Epidermal melanocyte (primary cell): ENCODE data around the gene NR2F1-AS1.
"Not testable (repeated sequence)": the region's sequence is repeated elsewhere in the genome, so short reads cannot be mapped to it uniquely, and the experiment has no call there.

ENCODE experiments used
- DNase-seq: peaks from one replicate; pipeline ENCODE4 v3.0.0; 2011; ENCODE audit warnings: low spot score; ENCODE audit not compliant: insufficient read length

NR2F1-AS1 gene

DNA sequence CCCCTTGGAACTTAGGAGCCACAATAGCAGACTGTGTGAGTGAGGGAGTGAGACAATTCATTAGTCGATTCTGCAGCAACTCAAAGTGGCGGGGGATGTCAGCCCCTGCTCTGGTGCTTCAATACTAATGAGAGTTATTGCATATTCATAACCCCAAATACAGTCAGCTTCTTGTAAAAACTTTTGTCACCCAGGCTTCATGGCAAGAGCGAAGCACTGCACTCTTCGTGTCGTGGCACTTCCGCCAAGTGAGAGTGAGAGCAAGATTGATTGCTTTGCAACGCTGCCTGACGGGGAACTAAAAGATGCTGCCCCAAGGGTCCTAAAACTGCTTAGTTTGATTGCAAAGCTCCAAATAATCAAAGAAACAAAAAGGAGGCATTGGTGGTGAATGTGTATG lies 150.9 kb downstream of the NR2F1-AS1 start:
- no peak for DNase-seq

DNA sequence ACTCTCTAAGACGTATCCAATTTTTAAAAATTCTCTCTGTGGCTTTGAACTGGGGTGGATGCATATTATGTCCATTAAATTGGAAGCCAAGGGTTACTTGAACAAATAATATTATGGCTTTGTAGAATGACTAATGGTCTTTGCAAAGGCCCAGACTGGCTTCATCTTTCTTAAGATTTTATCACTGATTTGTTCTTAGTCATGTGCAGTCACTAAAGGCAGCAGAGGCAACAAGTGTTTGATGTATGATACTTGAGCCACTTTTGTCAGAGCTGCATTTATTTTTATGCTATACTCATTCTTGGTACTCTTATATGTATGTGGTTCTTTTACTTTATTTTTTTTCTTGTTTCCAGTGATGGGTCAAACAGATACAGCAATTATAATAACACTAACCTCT lies 152.2 kb downstream of the NR2F1-AS1 start:
- DNase-seq: no peak

DNA sequence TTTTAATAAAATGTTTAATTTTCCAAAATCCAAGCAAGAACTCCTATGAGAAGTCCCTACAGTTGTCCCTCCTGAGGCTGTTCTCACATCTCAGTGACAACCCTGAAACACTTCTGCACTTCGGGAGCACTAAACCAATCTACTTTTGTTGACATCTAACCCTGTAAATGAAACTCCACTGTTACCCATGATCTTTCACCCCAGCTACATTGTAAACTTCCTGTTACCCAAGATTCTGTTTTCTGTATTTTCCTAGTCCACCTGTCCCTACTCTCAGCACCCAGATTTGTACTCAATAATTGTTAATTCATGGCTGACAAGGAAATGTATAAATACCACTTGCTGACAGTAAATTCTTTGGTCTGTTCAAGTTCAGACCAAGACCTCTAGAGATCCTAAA lies 153.7 kb downstream of the NR2F1-AS1 start:
- DNase-seq: no peak

DNA sequence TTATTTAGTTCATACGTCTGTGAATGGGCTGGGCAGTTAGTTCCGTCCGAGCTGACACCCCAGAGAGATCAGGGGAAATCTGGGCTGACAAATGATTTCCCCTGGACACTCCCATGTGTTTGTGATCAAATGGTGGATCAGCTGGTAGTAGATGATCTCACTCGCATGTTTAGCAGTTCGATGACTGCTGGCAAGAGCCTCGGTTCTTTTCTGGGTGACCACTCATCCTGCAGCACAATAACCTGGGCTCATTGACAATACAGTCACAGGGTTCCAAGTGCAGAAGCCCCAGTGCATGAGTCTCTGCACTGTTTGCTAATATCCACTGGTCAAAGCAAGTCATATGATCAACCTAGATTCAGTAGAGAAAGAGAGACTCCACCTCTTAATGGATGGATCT lies 155.9 kb downstream of the NR2F1-AS1 start:
- DNase-seq: no peak

DNA sequence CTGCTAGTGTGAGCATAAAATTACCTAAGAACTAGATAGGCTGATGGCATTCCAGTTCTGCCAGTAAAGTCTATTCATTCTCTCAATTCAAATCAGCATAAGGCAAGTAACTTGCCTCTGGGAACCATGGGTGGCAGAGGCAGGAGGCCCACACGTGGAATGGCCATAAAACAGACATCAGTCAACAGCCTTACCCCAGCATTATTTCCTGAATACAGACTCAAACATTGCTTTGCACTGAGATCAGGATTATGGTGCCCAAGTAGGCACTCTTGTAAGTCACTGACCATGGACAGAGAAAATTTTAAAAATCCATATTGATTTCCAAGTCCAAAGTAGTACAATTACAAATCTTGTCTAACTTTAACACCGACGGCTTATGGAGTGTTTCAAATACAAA lies 157.7 kb downstream of the NR2F1-AS1 start:
- no peak for DNase-seq

DNA sequence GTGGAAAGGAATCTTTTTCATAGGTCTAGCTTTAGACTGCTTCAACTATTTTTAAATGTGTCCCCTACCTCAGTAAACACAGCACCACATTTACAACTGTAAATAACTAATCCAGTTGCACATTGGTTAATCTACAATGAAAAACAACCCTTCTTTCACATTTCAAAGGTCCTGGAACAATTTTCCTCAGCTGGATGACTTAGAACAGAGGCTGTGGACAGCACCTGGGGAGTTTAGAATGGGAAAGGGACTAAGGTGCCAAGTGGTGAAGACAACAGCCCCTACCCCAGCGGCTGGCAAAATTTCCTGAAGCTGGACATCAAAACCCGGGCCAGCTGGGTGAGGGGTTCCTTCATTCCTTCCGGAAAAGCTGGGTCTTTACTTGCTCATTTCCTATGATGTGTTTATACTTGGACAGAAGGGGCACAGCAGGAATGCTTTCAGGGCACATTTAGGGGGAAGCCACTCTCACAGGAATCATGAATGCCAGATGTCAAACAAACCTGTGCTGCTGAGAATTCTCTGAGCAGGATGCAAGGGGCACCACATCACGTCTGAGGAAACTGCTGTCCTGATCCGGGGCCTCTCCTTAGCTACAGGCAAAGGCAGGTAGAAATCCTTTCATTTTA lies 158.3 kb downstream of the NR2F1-AS1 start:
- no peak for DNase-seq

DNA sequence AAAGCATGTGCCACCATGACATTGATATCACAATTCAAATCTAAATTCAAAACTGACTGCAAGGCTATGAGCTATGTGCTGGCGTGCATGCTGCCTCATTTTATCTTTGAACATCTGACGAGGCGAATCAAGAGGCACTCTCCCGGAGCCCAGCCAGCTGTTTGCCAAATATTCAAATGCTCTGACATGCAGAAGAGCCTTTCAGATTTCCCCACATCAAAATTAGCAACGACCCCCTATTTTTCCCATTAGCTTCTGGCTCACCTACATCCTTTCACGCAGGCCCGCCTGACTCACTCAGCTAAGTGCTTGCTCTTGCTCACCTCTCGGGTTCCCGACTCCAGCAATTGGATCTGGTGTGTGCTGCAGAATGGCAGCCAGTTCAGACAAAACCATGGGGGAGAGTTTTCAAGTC lies 159.0 kb downstream of the NR2F1-AS1 start:
- DNase-seq: no peak

DNA sequence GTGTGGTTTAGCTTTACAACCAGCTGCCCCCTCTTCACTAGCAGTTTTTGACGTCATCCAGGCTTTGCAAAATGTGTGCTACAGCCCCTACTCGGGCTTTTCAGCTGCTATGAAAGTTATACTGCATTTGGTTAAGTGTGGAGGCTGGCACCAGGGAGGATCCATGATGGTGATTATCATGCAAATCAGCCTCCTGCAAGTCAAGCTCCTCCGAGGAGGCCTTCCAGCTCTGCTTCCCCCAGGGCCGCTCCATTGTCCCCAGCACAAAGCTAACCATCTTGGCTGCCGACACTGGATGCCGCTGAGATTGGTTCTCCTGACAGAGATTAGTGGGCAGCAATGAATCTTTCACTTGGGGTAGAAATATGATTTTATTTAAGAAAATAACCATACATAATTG lies 159.6 kb downstream of the NR2F1-AS1 start:
- DNase-seq: no peak

DNA sequence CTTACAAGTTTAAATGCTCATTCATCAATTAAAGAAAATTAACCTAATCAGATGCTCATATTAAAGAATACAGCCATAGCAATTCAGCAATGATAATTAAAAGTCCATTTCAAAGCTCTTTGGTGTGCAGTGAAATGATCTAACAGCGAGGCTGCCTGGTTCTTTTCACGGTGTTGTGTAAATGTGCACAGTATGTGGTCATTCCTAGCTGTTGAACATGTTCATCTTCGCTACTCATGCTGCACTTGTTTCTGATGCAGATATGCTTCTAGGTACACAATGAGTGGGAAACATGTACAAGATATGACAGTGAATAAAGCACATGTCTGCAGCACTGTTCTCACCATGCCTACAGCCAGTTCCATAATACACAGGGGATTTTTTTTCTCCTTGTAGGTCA lies 163.5 kb downstream of the NR2F1-AS1 start:
- no peak for DNase-seq

DNA sequence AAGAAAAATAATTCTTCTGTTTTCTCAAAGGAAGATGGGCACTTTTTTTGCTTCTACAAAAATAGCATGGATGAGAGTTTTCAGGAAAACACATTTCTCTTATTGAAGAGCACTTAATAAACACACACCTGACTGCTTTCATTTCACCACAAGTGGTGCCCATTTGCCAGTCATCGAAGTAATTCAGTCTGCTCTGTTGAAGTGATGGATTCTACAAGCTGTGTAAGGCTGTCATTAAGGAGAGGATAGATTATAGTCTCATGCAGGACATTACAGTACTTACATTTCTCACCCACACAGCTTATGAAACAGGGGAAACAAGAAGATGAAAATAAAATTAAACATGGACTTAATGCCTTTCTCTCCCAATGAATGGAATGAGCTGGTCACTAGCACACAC lies 165.2 kb downstream of the NR2F1-AS1 start:
- DNase-seq: no peak

DNA sequence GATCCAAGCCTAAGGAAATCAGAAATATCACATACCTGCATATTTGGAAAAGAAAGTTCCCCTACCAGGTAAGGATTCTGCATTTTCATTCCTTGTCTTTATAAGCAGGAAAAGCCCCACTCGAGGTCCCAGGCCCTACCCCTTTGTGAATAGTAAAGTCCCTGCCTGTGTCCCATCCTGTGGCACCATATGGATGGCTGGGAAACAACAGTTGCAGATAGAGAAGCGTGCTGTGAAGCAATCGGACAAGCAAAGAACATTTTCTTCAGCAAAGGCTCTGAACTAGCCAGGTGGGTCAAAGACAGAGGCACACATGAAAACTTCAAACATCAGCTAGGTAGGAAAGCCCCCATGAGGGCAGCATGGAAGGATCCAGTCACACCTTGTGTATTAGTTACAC lies 169.3 kb downstream of the NR2F1-AS1 start:
- no peak for DNase-seq

DNA sequence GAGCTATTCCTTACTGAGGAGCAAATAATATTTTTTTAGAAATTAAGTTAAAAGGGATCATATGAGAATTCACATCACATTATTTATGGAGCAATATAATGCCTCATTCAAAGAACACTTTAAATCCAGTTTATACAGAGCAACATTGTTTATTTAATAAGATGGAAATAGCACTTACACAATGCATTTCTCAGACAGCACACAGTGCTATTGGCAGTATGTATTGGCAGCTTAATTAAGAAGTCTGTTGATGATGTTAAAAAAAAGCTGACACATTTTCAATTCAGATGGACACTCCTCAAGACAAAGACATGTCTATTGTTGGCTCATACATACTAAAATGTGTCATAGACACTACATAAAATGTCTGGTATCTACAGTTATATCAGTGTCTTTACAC lies 171.3 kb downstream of the NR2F1-AS1 start:
- DNase-seq: no peak

DNA sequence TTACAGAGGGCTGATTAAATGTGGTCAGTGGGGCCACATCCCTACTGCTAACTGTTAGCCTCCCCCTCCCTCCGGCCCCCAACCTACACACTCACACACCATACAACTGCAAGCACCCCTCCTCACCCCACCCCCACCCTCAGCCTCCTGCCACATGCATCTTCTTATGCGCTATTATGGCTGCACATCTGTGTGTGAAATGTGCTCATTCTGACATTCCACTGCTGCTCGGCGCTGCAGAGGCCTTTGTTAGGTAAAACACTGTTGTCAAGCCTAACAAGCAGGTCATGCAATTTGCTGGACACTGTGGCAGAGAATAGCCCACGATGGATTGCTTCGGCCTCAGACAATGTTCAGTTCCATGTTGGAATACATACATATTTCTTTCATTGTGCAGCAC lies 173.6 kb downstream of the NR2F1-AS1 start:
- no peak for DNase-seq

DNA sequence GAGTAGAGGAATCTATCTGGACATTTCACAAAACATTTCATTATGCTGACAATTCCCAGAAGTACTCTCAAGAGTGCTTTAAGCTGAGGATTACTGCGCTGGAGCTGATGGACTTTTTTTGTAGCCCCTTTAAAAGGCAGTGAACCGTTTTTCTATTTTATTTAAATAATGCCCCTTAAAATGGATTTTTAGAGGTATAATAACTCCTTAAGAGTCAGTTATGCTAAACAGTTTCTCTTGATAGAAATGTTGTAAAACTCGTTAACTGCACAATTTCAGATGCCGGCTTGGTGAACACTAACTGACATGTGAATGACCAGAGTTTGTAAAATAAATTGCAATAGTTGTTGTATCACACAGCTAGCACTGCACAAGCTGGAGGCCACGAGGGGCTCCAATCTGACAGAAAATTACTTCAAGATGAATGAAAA lies 174.0 kb downstream of the NR2F1-AS1 start:
- DNase-seq: no peak

DNA sequence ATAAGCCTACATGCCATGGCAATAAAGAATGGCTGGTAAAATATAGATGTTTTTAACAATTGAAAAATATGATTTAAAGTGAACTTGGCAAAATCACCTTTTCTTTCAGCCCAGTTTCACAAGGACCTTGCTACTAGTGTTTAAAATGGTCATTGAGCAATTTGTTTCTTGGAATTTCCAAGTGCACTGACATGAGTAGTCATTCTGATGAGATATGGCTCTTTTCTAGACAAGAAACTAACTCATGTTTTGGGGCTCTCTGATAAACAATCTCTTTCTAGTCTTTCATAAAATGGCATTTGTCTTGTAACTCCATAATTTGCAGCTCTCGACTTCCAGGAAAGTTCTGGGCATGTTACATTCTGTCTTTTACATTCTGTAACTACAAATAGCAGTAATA lies 176.8 kb downstream of the NR2F1-AS1 start:
- no peak for DNase-seq

DNA sequence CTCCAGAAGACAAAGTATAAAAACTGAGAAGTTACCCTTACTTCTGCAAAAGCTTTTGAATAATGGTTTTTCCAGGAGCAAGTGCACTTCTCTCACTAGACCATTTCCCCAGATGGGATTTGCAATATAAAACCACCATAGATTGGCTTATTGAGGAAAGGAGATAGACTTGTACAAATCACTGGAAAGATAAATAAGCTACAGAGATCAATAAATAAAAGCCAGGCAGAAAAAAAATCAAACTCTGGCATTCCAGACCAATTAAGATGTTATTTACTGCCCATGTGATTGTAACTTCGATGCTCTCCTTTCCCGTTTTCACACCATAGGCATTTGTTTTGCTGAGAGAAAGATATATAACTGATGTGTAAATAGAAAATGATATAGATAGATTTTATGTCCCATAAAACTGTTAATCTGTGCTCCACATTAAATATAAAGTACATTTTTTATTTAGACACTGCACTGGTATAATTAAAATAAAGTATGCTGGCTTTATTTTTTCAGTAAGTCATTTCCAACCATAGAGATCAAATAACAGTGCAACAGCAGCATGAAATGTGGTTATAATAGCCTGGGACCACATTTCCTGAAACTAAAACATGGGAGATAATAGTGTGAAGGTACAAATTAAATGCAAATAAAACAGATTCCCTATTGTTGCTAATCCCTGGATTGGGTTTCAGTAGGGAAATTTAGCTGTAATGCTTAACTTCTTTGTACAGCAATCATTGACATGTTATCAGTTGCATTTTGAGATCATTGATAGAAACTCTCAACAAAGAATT lies 177.7 kb downstream of the NR2F1-AS1 start:
- DNase-seq: no peak

DNA sequence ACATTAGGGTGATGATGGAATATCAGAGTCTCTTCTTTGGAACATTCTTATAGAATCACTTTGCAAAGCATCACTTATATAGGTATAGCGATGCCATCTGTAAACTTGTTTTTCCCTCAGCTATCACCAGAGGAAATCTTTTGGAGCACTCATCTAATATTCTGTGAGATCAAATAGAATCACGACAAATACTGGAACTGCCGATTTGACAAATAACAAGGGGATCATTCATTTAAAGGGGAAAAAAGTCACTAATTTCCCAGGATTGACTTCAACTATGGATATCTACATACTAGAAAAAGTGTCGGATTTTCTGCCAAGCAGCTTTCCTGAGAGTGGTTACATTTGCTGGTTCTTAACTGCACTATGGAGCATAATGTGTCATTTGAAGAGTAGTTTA lies 178.6 kb downstream of the NR2F1-AS1 start:
- no peak for DNase-seq

DNA sequence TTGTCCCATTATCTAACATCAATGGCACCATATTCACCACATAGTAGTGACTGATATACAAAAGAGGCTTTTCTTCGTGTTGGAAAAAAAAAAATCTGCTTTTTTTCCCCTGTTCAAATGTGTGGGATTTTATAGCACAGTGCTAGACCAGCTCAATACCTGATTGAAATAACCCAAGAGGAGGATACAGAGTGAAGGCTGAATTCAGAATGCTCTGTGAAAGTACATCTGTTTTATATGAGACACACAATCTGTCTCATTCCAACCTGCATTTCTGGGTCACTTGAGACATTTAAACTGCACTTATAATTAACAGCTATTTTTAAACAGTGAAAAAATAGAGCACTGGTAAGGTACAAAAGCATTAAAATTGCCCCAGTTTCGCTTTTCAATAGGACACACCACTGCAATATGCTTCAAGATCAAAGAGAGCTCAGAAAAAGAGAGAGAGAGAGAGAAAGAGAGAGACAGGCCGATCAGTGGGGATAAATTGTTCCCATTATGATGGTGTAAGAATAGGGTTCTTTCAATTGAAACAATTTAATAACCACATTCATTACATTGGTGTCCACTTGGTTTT lies 179.3 kb downstream of the NR2F1-AS1 start:
- no peak for DNase-seq

DNA sequence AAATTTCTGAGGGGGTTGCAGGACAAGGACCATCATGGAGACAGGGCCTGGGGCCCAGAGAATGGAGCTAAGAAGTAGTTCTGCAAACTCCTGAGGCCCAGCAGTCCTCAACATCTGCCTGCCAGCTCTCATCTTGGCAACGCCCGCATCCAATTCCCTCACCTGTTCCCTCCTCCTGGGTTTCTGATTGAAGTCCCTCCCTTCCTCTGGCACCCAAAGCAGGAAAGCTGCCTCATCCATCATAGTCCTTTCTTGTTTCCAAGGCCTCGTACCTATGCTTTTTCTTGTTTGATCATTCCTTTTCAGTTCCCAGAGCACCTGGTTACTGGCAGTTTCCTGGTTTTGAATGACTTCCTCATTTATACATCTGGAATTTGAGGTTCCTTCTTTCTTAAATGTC lies 181.3 kb downstream of the NR2F1-AS1 start:
- no peak for DNase-seq

DNA sequence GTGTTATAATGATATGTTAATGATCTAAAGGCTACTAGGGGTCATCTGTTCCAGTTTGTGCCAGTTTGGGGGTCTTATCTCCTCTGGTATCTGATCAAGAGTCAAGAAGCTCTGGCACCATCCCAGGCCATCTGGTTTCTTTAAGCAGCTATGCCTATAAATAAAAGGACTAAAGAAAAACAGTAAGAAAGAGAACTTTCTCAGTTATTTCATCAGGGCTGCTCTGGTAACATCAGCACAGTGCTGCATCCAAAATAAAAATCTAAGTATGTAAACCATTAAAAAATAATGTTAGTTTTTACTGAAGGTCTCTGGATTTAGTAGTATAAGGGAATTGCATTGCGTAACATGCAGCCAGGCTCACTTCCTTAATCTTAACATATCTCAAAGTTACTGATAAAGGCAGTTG lies 185.0 kb downstream of the NR2F1-AS1 start:
- no peak for DNase-seq

DNA sequence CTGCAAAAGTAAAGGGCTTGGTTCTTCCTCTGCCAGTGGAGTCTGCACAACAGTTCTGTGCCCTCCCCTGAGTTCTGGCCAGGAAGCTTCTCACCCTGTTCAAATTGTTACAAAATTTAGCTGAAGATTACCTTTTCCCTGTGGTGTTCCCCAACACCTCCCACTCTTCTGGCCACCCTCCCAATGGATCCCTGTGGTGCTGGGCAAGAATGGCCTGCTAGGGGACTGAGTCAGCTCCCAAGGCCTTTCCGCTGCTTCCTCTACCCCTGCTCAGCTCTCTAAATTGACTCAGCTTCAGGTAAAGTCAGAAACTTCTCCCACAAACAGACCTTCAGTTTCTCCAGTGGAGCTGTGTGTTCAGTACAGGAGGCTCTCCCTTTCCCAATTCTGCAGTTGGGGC lies 186.0 kb downstream of the NR2F1-AS1 start:
- DNase-seq: no peak

DNA sequence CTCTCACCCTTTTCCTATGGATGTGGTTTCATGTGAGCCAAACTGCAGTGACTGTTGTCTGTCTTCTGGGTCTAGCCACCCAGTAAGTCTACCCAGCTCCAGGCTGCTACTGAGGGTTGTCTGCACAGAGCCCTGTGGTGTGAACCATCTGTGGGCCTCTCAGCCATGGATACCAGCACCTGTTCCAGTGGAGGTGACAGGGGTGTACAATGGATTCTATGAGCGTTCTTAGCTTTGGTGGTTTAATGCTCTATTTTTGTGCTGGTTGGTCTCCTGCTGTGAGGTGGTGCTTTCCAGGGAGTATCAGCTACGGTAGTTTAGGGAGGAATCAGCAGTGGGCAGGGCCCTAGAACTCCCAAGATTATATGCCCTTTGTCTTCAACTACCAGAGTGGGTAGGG lies 186.7 kb downstream of the NR2F1-AS1 start:
- no peak for DNase-seq

DNA sequence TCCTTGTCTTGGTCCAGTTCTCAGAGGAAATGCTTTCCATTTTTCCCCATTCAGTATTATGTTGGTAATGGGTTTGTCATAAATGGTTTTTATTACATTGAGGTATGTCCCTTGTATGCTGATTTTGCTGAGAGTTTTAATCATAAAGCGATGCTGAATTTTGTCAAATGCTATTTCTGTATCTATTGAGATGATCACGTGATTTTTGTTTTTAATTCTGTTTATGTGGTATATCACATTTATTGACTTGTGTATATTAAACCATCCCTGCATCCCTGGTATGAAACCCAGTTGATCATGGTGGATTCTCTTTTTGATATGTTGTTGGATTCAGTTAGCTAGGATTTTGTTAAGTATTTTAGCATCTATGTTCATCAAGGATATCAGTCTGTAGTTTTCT lies 189.8 kb downstream of the NR2F1-AS1 start:
- not testable (repeated sequence) for DNase-seq
